ENCODE results near the gene RFPL4A. TPM values are rescaled to one million over a fixed set of nuclear protein-coding genes. Genes with fewer than 3 reads are reported as not detected.

The RFPL4A gene
- total and polyA plus RNA-seq, 8 donors: 1.7 TPM; not detected in 7

DNA sequence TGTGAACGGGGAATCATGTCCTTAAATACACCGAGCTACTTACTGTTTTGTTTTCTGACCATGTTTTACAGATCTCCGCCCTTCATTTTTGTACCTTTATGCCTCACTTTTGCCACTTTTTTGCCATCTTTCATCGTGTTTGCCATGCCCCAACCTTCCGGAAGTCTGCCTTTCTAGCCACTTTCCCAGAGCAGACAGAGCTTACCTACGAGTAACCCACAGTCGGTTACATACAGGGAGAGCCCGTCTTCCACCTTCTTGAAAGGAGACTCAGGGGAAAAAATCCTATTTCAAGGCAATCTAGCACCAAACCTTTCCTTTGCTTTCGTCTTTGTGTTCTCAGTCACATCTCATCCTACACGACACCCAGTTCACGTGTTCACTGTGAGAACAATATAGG, 36.1 kb downstream of the RFPL4A start:
- H3K36me3 ChIP-seq: no peaks in the 10 kb centered on the region
- 91 to 95% (median 92%) methylated on average over 11 of the region's 11 CpGs for WGBS, 5 donors
- intact Hi-C loops (cut with DNase I; ENCODE audit: low total_unique reads): no loop called here
- no peak for TF ChIP-seq POLR2AphosphoS5 (IDR thresholded peaks at IDR 0.05)
- no peak for TF ChIP-seq POLR2A (IDR thresholded peaks at IDR 0.05)
- TF ChIP-seq EP300 (IDR thresholded peaks at IDR 0.05): no peak
- TF ChIP-seq, protein P1, sequence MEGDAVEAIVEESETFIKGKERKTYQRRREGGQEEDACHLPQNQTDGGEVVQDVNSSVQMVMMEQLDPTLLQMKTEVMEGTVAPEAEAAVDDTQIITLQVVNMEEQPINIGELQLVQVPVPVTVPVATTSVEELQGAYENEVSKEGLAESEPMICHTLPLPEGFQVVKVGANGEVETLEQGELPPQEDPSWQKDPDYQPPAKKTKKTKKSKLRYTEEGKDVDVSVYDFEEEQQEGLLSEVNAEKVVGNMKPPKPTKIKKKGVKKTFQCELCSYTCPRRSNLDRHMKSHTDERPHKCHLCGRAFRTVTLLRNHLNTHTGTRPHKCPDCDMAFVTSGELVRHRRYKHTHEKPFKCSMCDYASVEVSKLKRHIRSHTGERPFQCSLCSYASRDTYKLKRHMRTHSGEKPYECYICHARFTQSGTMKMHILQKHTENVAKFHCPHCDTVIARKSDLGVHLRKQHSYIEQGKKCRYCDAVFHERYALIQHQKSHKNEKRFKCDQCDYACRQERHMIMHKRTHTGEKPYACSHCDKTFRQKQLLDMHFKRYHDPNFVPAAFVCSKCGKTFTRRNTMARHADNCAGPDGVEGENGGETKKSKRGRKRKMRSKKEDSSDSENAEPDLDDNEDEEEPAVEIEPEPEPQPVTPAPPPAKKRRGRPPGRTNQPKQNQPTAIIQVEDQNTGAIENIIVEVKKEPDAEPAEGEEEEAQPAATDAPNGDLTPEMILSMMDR (IDR thresholded peaks at IDR 0.05): no peak
- no peak for DNase-seq
- H3K9me3 ChIP-seq: no peaks in the 10 kb centered on the region
- H3K27ac ChIP-seq: no peak overlapping the region
- no peak overlapping the region for H3K4me3 ChIP-seq
- H3K27me3 ChIP-seq: peaks cover 0 to 4% (median 0%) of the 10 kb centered on the region in 3 donors
- H3K4me1 ChIP-seq: no peaks in the 10 kb centered on the region

- DNase-seq: no peak
- 45 to 68% (median 62%) methylated on average over 7 of the region's 7 CpGs for WGBS, 5 donors
- H3K4me1 ChIP-seq: no peaks in the 10 kb centered on the region
- intact Hi-C loops (cut with DNase I; ENCODE audit: low total_unique reads): no loop called here
- H3K27me3 ChIP-seq: no peaks in the 10 kb centered on the region
- H3K27ac ChIP-seq: no peak overlapping the region
- no peak overlapping the region for H3K4me3 ChIP-seq
- TF ChIP-seq EP300 (IDR thresholded peaks at IDR 0.05) (no peak), POLR2A (IDR thresholded peaks at IDR 0.05) (no peak)
- H3K9me3 ChIP-seq: peaks cover 0 to 8% (median 0%) of the 10 kb centered on the region in 4 donors
- H3K36me3 ChIP-seq: no peaks in the 10 kb centered on the region
These were observed 42.5 kb downstream of the RFPL4A start for GRCh38 chr19:55801416-55801815.

- no peaks in the 10 kb centered on the region for H3K4me1 ChIP-seq
- 77 to 87% (median 84%) methylated on average over 2 of the region's 2 CpGs for WGBS, 5 donors
- H3K4me3 ChIP-seq: no peak overlapping the region
- no peak for TF ChIP-seq POLR2AphosphoS5 (IDR thresholded peaks at IDR 0.05)
- no peak for TF ChIP-seq EP300 (IDR thresholded peaks at IDR 0.05)
- no peak for TF ChIP-seq POLR2A (IDR thresholded peaks at IDR 0.05)
- intact Hi-C loops (cut with DNase I; ENCODE audit: low total_unique reads): no loop called here
- H3K36me3 ChIP-seq: no peaks in the 10 kb centered on the region
- no peak overlapping the region for H3K27ac ChIP-seq
- no peak for DNase-seq
- no peaks in the 10 kb centered on the region for H3K27me3 ChIP-seq
- H3K9me3 ChIP-seq: peaks cover 0 to 8% (median 0%) of the 10 kb centered on the region in 4 donors
These were observed 43.4 kb downstream of the RFPL4A start for GRCh38 chr19:55802281-55802680.

DNA sequence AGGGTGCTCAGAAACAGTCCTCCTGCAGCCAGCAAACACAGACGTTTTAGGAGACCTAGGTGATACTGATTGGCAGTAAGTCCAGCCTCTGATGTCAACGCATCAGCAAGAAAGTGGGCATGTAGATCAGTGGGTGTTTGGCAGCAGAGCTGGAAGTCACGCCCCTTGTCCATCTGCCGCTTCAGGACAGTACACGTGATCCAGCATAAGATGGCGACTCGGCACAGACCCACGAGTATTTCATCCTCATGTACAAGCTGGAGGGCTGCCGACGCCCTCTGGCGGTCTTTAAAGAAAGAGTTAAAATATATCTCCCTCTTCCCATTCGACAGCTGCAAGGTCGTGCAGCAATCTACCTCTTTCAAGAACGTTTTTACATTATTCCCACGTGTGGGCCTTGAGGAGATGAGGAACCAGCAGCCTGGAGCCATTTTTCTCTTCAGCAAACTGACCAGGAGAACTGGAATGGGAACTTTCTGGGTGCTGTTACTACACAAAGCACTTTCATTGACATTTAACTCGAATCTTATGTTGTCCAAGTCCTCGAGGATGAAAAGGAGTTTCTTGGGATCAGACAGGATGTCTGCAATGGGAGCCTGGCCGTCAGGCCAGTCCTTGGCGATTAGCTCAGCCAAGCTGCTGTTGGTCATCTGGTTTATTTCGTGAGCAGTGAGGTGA, 50.6 kb downstream of the RFPL4A start:
- Histone ChIP-seq H3K4me3 (no peak overlapping the region), H3K4me1 (peaks cover 0 to 7% (median 0%) of the 10 kb centered on the region in 4 donors), H3K9me3 (peaks cover 0 to 8% (median 0%) of the 10 kb centered on the region in 4 donors), H3K27ac (no peak overlapping the region), H3K27me3 (peaks cover 0 to 6% (median 0%) of the 10 kb centered on the region in 3 donors), H3K36me3 (no peaks in the 10 kb centered on the region)
- 23 to 30% (median 26%) methylated on average over 17 to 20 of the region's 20 CpGs for WGBS, 5 donors
- intact Hi-C loops (cut with DNase I; ENCODE audit: low total_unique reads): no loop called here
- no peak for TF ChIP-seq EP300 (IDR thresholded peaks at IDR 0.05)
- TF ChIP-seq, protein P1 (IDR thresholded peaks at IDR 0.05): peak in 4 of 7 experiments; percentile 8 to 66 (median 32)
- peak in 2 of 3 donors; percentile 7 to 42 for TF ChIP-seq POLR2AphosphoS5 (IDR thresholded peaks at IDR 0.05)
- TF ChIP-seq POLR2A (IDR thresholded peaks at IDR 0.05): no peak
- DNase-seq: peak; percentile 74 to 75

DNA sequence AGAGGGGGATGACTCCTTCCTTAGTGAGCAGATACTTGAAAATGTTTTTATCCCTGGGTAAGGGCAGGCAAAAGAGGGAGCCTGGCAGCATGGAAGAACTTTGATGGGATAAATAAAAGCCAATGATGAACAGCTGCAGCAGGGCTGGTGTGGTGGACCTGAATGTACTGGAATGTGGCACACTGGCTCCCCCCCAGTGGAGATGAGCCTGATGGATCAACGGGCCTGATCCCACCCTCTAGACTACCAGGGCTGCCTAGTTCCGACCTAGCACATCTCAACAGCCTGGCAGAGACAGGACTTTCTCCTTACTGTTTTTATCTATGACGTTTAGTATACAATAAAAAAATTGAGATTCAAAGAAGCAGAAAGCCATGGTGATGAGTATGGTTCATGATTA, 52.4 kb downstream of the RFPL4A start:
- no peak overlapping the region for H3K27ac ChIP-seq
- TF ChIP-seq EP300 (IDR thresholded peaks at IDR 0.05) (no peak), POLR2A (IDR thresholded peaks at IDR 0.05) (no peak), POLR2AphosphoS5 (IDR thresholded peaks at IDR 0.05) (no peak)
- TF ChIP-seq, protein P1 (IDR thresholded peaks at IDR 0.05): no peak
- H3K4me1 ChIP-seq: peaks cover 0 to 7% (median 0%) of the 10 kb centered on the region in 4 donors
- H3K9me3 ChIP-seq: no peaks in the 10 kb centered on the region
- WGBS, 5 donors: 59 to 78% (median 65%) methylated on average over 3 of the region's 3 CpGs
- H3K4me3 ChIP-seq: no peak overlapping the region
- intact Hi-C loops (cut with DNase I; ENCODE audit: low total_unique reads): no loop called here
- H3K27me3 ChIP-seq: peaks cover 0 to 6% (median 0%) of the 10 kb centered on the region in 3 donors
- DNase-seq: no peak
- no peaks in the 10 kb centered on the region for H3K36me3 ChIP-seq
